Activated CD8-positive, alpha-beta T cell treated with anti-CD3 and anti-CD28 coated beads for 36 hours (primary cell): ENCODE results near the gene TSHR. TPM values are rescaled to one million over a fixed set of nuclear protein-coding genes. Genes with fewer than 3 reads are reported as not detected.

Experiments used
- ATAC-seq: fragments of 200-7000 bp; cut with Tn5 transposase; one replicate; pipeline ENCODE4 v1.10.0; 2021; ENCODE audit warnings: mild to moderate bottlenecking, moderate library complexity
- CTCF ChIA-PET: fragments of 350-600 bp; sonication (Branson Sonifier 250); formaldehyde crosslinking; loops from one replicate; lab custom pipeline; 2021; ENCODE audit warnings: antibody characterized with exemption; lab: Charles Lee
- POLR2A ChIA-PET: fragments of 350-600 bp; sonication (Branson Sonifier 250); formaldehyde crosslinking; loops from one replicate; lab custom pipeline; 2021; ENCODE audit warnings: antibody characterized with exemption; lab: Charles Lee
- DNase-seq: peaks from one replicate; pipeline ENCODE4 v3.0.0-alpha.2; 2020
- H3K27ac Mint-ChIP-seq: one replicate; pipeline ENCODE4 v1.8.0; 2021; ENCODE audit warnings: mild to moderate bottlenecking, mixed read lengths
- H3K27me3 Mint-ChIP-seq: one replicate; pipeline ENCODE4 v1.8.0; 2021; ENCODE audit warnings: mixed read lengths
- H3K36me3 Mint-ChIP-seq: one replicate; pipeline ENCODE4 v1.8.0; 2021; ENCODE audit warnings: low read depth, mixed read lengths
- H3K4me1 Mint-ChIP-seq: one replicate; pipeline ENCODE4 v1.8.0; 2021; ENCODE audit warnings: low read depth, mixed read lengths
- H3K4me3 Mint-ChIP-seq: one replicate; pipeline ENCODE4 v1.8.0; 2021; ENCODE audit warnings: mild to moderate bottlenecking, moderate library complexity, mixed read lengths
- H3K9me3 Mint-ChIP-seq: one replicate; pipeline ENCODE4 v1.8.0; 2021; ENCODE audit warnings: mixed read lengths
- CTCF ChIP-seq: fragments of 200-600 bp; IDR thresholded peaks from one replicate; pipeline ENCODE4 v1.8.0; 2022; ENCODE audit warnings: antibody characterized with exemption, mild to moderate bottlenecking
- intact Hi-C: fragments of 100-400 bp; cut with micrococcal nuclease; formaldehyde crosslinking; loops from one replicate; pipeline ENCODE4 v1.10.0; 2022
- total RNA-seq, 2 experiments: library from RNA; stranded (reverse); gene quantifications; one replicate each; pipeline ENCODE4 v1.2.3, GENCODE V29; 2021

TSHR gene
- total RNA-seq, 2 experiments from 2014 or later = 0.31 TPM; not detected in 1

GRCh38 chr14:81070511-81070910, 115.1 kb downstream of the TSHR start:
- no peak for DNase-seq
- TF ChIP-seq CTCF = no peak
- Mint-ChIP-seq H3K27ac (no peak overlapping the region), H3K4me1 (no peaks in the 10 kb centered on the region), H3K27me3 (no peaks in the 10 kb centered on the region), H3K4me3 (no peak overlapping the region), H3K9me3 (peaks cover 8% of the 10 kb centered on the region), H3K36me3 (no peaks in the 10 kb centered on the region)
- ChIA-PET CTCF (interaction anchor here (1.1 kb wide), 1 partner anchor 100 kb away, joined by 3 read pairs; no protein-coding TSS in a partner anchor), POLR2A (no interaction called here)
- no peak for ATAC-seq
- intact Hi-C loops = no loop called here

- TF ChIP-seq CTCF = no peak
- ATAC-seq (no peak), DNase-seq (no peak)
- Mint-ChIP-seq H3K27ac (no peak overlapping the region), H3K9me3 (no peaks in the 10 kb centered on the region), H3K4me1 (no peaks in the 10 kb centered on the region), H3K36me3 (no peaks in the 10 kb centered on the region), H3K4me3 (no peak overlapping the region), H3K27me3 (no peaks in the 10 kb centered on the region)
- CTCF ChIA-PET = no interaction called here
- intact Hi-C loops = no loop called here
- POLR2A ChIA-PET = no interaction called here
Measured at GRCh38 chr14:81085596-81085995, 130.2 kb downstream of the TSHR start.

DNA sequence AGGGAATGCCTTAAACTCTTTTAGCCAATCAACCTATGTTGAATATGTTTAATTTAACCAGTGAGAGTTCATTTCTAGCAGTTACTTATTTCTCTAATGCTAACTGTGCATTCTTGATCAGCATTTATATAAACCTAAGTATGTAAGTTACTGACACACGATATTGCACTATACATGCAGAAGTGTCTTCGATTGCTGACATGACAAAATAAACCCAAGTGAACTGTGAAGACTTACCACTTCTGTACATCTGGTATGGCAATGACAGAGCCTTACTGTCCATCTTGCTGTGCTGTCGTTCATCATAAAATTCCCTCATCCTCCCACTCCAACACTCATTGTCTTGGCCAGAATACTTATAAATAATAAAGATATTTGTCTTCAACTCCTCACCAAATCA, 131.8 kb downstream of the TSHR start:
- no peak for TF ChIP-seq CTCF
- ChIA-PET CTCF (no interaction called here), POLR2A (no interaction called here)
- DNase-seq (no peak), ATAC-seq (no peak)
- Mint-ChIP-seq H3K27ac (no peak overlapping the region), H3K9me3 (no peaks in the 10 kb centered on the region), H3K36me3 (no peaks in the 10 kb centered on the region), H3K27me3 (no peaks in the 10 kb centered on the region), H3K4me1 (no peaks in the 10 kb centered on the region), H3K4me3 (no peak overlapping the region)
- intact Hi-C loops = no loop called here

DNA sequence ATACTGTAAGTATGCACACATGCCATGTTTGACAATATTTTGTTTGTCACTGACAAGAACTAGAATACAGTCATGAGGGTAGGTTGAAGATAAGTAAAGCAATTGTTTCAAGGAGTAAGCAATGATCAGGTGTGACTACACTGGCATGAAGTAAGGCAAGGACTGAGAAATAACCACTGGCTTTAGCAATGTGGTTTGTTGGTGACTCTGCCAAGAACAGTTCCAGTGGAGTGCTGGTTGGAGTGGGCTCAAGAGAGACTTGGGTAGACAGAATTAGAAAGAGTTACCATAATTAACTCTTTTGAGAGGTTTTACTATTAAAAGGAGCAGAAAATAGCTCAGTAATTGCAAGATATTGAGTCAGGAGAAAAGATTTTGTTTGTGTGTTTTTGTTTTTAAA, 135.7 kb downstream of the TSHR start:
- no peak for DNase-seq
- POLR2A ChIA-PET = no interaction called here
- H3K4me1 Mint-ChIP-seq = no peaks in the 10 kb centered on the region

DNA sequence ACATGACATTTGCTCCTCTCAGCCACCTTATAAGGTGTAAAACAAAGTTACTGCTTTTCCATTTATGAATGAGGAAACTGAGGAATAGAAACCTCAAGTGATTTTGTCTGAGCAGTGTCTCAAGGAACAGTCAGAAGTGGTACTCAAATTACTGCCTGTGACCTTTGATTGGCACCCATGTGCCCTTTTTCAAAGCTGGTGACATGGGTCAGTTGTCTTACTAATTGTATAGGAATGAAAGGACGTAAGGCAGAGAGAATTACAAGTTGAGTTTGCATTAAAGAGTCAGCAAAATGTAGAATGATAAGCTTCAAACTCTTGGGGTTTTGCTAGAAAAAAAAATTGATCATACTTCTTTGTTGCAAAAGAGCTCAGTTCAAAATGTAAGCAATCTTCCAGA, 136.2 kb downstream of the TSHR start:
- Mint-ChIP-seq H3K4me1 (no peaks in the 10 kb centered on the region), H3K36me3 (no peaks in the 10 kb centered on the region), H3K9me3 (no peaks in the 10 kb centered on the region), H3K4me3 (no peak overlapping the region), H3K27me3 (no peaks in the 10 kb centered on the region), H3K27ac (no peak overlapping the region)
- CTCF ChIA-PET = interaction anchor here (1.1 to 1.2 kb wide), 2 partner anchors 8 to 120 kb away, joined by 3 read pairs; no protein-coding TSS in a partner anchor
- ATAC-seq (no peak), DNase-seq (no peak)
- intact Hi-C loops = no loop called here
- POLR2A ChIA-PET = no interaction called here
- no peak for TF ChIP-seq CTCF

More for the DNA sequence above, 135.7 kb downstream of the TSHR start:
- TF ChIP-seq CTCF = no peak
- H3K4me3 Mint-ChIP-seq = no peak overlapping the region
- CTCF ChIA-PET = interaction anchor here (1.1 to 1.2 kb wide), 2 partner anchors 9 to 119 kb away, joined by 3 read pairs; no protein-coding TSS in a partner anchor
- H3K27me3 Mint-ChIP-seq = no peaks in the 10 kb centered on the region
- H3K27ac Mint-ChIP-seq = no peak overlapping the region
- H3K9me3 Mint-ChIP-seq = no peaks in the 10 kb centered on the region
- H3K36me3 Mint-ChIP-seq = no peaks in the 10 kb centered on the region
- no peak for ATAC-seq
- intact Hi-C loops = no loop called here
